GM08714 (cell line): ENCODE measurements around the gene MOV10L1.

Experiments used
- H3K4me3 ChIP-seq: fragments of 200-500 bp; sonication (Bioruptor generic); 2 replicates; pipeline ENCODE4 v1.5.1; 2014; ENCODE audit warnings: mild to moderate bottlenecking, low read length, inconsistent platforms
- ZNF274 ChIP-seq: IDR thresholded peaks from 2 replicates; pipeline ENCODE4 v1.6.1; 2012; ENCODE audit warnings: mild to moderate bottlenecking, low read depth, low read length

The MOV10L1 gene

GRCh38 chr22:50189184-50189848, 99.5 kb downstream of the MOV10L1 start:
- TF ChIP-seq ZNF274 = no peak
- H3K4me3 ChIP-seq = peak overlapping the region; percentile 45; the same call in 1 of the 2 replicates

GRCh38 chr22:50189849-50190181, 100.0 kb downstream of the MOV10L1 start:
- TF ChIP-seq ZNF274 = no peak
- peak overlapping the region; percentile 45; the same call in 1 of the 2 replicates for H3K4me3 ChIP-seq

GRCh38 chr22:50190182-50190940, 100.6 kb downstream of the MOV10L1 start:
- no peak for TF ChIP-seq ZNF274
- peak overlapping the region; percentile 45; the same call in 1 of the 2 replicates for H3K4me3 ChIP-seq

- no peak for TF ChIP-seq ZNF274
- peak overlapping the region; percentile 39; the same call in 1 of the 2 replicates for H3K4me3 ChIP-seq
Observed at GRCh38 chr22:50190941-50191741, 101.3 kb downstream of the MOV10L1 start.

GRCh38 chr22:50192436-50193204, 102.8 kb downstream of the MOV10L1 start:
- no peak for TF ChIP-seq ZNF274
- H3K4me3 ChIP-seq = peak overlapping the region; percentile 4; the same call in 1 of the 2 replicates

GRCh38 chr22:50193621-50194020, 103.8 kb downstream of the MOV10L1 start:
- H3K4me3 ChIP-seq = no peak overlapping the region

GRCh38 chr22:50194037-50194805, 104.4 kb downstream of the MOV10L1 start:
- H3K4me3 ChIP-seq = no peak overlapping the region
- no peak for TF ChIP-seq ZNF274

More at GRCh38 chr22:50193621-50194020, 103.8 kb downstream of the MOV10L1 start:
- TF ChIP-seq ZNF274 = no peak

GRCh38 chr22:50196256-50196655, 106.5 kb downstream of the MOV10L1 start:
- H3K4me3 ChIP-seq = no peak overlapping the region
- TF ChIP-seq ZNF274 = no peak

- H3K4me3 ChIP-seq = no peak overlapping the region
- TF ChIP-seq ZNF274 = no peak
Observed at GRCh38 chr22:50197000-50197800, 107.4 kb downstream of the MOV10L1 start.

GRCh38 chr22:50197856-50198623, 108.2 kb downstream of the MOV10L1 start:
- H3K4me3 ChIP-seq = no peak overlapping the region
- TF ChIP-seq ZNF274 = no peak

- no peak overlapping the region for H3K4me3 ChIP-seq
- no peak for TF ChIP-seq ZNF274
Observed at GRCh38 chr22:50198624-50199017, 108.8 kb downstream of the MOV10L1 start.

- no peak for TF ChIP-seq ZNF274
Observed at GRCh38 chr22:50199251-50199721, 109.5 kb downstream of the MOV10L1 start.

More at GRCh38 chr22:50199251-50199721, 109.5 kb downstream of the MOV10L1 start:
- no peak overlapping the region for H3K4me3 ChIP-seq
